Measurements from ENCODE around the gene CRYBG2.

The CRYBG2 gene

GRCh38 chr1:26370591-26371382 is 16.9 kb upstream of the CRYBG2 start:
- no peak for ATAC-seq

- no peak for ATAC-seq
These were observed 14.6 kb upstream of the CRYBG2 start for GRCh38 chr1:26368486-26368885.

GRCh38 chr1:26368006-26368405 is 14.1 kb upstream of the CRYBG2 start:
- no peak for ATAC-seq

GRCh38 chr1:26367441-26367840 is 13.5 kb upstream of the CRYBG2 start:
- no peak for ATAC-seq

- ATAC-seq, result no peak
These were observed 11.0 kb upstream of the CRYBG2 start for GRCh38 chr1:26364956-26365355.

GRCh38 chr1:26363549-26364448 is 9.9 kb upstream of the CRYBG2 start:
- ATAC-seq, result peak; percentile 79 to 86

GRCh38 chr1:26362331-26362730 is 8.4 kb upstream of the CRYBG2 start:
- ATAC-seq, result no peak

- ATAC-seq, result no peak
These were observed 7.7 kb upstream of the CRYBG2 start for GRCh38 chr1:26361605-26362122.

GRCh38 chr1:26360807-26361604 is 7.1 kb upstream of the CRYBG2 start:
- no peak for ATAC-seq

- no peak for ATAC-seq
These were observed 6.3 kb upstream of the CRYBG2 start for GRCh38 chr1:26359981-26360806.

GRCh38 chr1:26358411-26359384 is 4.8 kb upstream of the CRYBG2 start:
- peak; percentile 73 to 77 for ATAC-seq

GRCh38 chr1:26357121-26357602 is 3.2 kb upstream of the CRYBG2 start:
- ATAC-seq, result no peak

- no peak for ATAC-seq
These were observed 2.2 kb upstream of the CRYBG2 start for GRCh38 chr1:26356106-26356505.

- no peak for ATAC-seq
These were observed 1.0 kb upstream of the CRYBG2 start for GRCh38 chr1:26354972-26355371.

- ATAC-seq, result no peak
These were observed 595 bp downstream of the CRYBG2 start for GRCh38 chr1:26353210-26353859.

GRCh38 chr1:26352338-26352679 is 1.6 kb downstream of the CRYBG2 start:
- no peak for ATAC-seq

GRCh38 chr1:26351590-26352337 is 2.2 kb downstream of the CRYBG2 start:
- ATAC-seq, result no peak

- ATAC-seq, result no peak
These were observed 3.0 kb downstream of the CRYBG2 start for GRCh38 chr1:26350701-26351589.
